Right cardiac atrium (tissue), 5 donors: Measurements from ENCODE around the gene OPN1MW3. TPM values are rescaled to one million over a fixed set of nuclear protein-coding genes. Genes with fewer than 3 reads are reported as not detected.

Experiments
- ATAC-seq, 2 donors: fragments of 200-7000 bp; cut with Tn5 transposase; one replicate each; pipeline versions ENCODE4 v1.8.0 to v1.9.1; 2020; ENCODE audit warnings: moderate library complexity in 2 of 2, mild to moderate bottlenecking in 1 of 2
- DNase-seq, 3 donors: peaks; one replicate each; pipeline ENCODE4 v3.0.0-alpha.2; 2020
- H3K27ac ChIP-seq: one replicate; pipeline ENCODE4 v1.5.1; 2013; ENCODE audit warnings: mild to moderate bottlenecking, low read length, control low read depth, moderate library complexity
- H3K27me3 ChIP-seq: one replicate; pipeline ENCODE4 v1.6.1; 2013; ENCODE audit not compliant: control insufficient read depth, insufficient read depth
- H3K4me1 ChIP-seq: one replicate; pipeline ENCODE4 v1.6.1; 2013; ENCODE audit warnings: low read length; ENCODE audit not compliant: control insufficient read depth, insufficient read depth
- H3K4me3 ChIP-seq: one replicate; pipeline ENCODE4 v1.5.1; 2013; ENCODE audit warnings: low read length, control low read depth
- H3K9me3 ChIP-seq: one replicate; pipeline ENCODE4 v1.6.1; 2013; ENCODE audit warnings: low read length; ENCODE audit not compliant: control insufficient read depth
- WGBS: extraction: QIAGEN DNeasy Blood & Tissue Kit; methylation state at CpG from one replicate; pipeline ENCODE4 v1.1.7; 2013; 5-methylcytosine and 5-hydroxymethylcytosine counted together
- intact Hi-C, 4 donors: fragments of 100-400 bp; cut with DNase I; formaldehyde crosslinking; loops; one replicate each; pipeline versions ENCODE4 v1.11.0 to v1.14.0; 2022 to 2023
- polyA plus RNA-seq: library from polyadenylated mRNA; stranded (reverse); fragments of 200-250 nt; gene quantifications from one replicate; pipeline ENCODE4 v1.2.3, GENCODE V29; 2013
- total RNA-seq, 4 donors: library from RNA; stranded (reverse); fragmentation: NEBNext Ultra II Directional; extraction: Animal tissue kit (Norgen Biotek cat#: 25700); gene quantifications; one replicate each; pipeline ENCODE4 v1.2.1, GENCODE V29; 2021
- donor health status: healthy with polysubstance abuse.
- donor health status: DM: no; HTN: yes; CAD: no.
- donor health status: DM: no; HTN: no; CAD: no.
- donor health status: DM: no; HTN: yes; CAD: no; lungs with severe emphysema.
- donor health status: DM: yes; HTN: yes; CAD: no.

Gene OPN1MW3
- total and polyA plus RNA-seq, 5 donors = not detected

- H3K9me3 ChIP-seq = no peaks in the 10 kb centered on the region
- H3K4me3 ChIP-seq = no peak overlapping the region
- no peak overlapping the region for H3K27ac ChIP-seq
- intact Hi-C loops = no loop called here
- no peak for ATAC-seq
- peaks cover 2% of the 10 kb centered on the region for H3K4me1 ChIP-seq
- whole genome bisulfite sequencing = 97% methylated on average over 7 of the region's 7 CpGs
- DNase-seq = no peak
- no peaks in the 10 kb centered on the region for H3K27me3 ChIP-seq
These were observed 54.7 kb downstream of the OPN1MW3 start for GRCh38 chrX:154312116-154312515.

- H3K27me3 ChIP-seq = no peaks in the 10 kb centered on the region
These were observed 55.8 kb downstream of the OPN1MW3 start for GRCh38 chrX:154313147-154313546.

GRCh38 chrX:154315416-154315815 lies 58.0 kb downstream of the OPN1MW3 start:
- H3K27ac ChIP-seq = no peak overlapping the region
- H3K4me1 ChIP-seq = no peaks in the 10 kb centered on the region
- DNase-seq = no peak
- intact Hi-C loops = no loop called here
- WGBS = 94% methylated on average over 3 of the region's 3 CpGs
- ATAC-seq = no peak
- H3K9me3 ChIP-seq = no peaks in the 10 kb centered on the region
- no peaks in the 10 kb centered on the region for H3K27me3 ChIP-seq
- no peak overlapping the region for H3K4me3 ChIP-seq

More at GRCh38 chrX:154313147-154313546, 55.8 kb downstream of the OPN1MW3 start:
- WGBS = 83% methylated on average over 5 of the region's 5 CpGs
- DNase-seq = no peak
- H3K4me3 ChIP-seq = no peak overlapping the region
- H3K4me1 ChIP-seq = peaks cover 2% of the 10 kb centered on the region
- no peak overlapping the region for H3K27ac ChIP-seq
- intact Hi-C loops = no loop called here
- ATAC-seq = no peak
- H3K9me3 ChIP-seq = no peaks in the 10 kb centered on the region

- intact Hi-C loops = no loop called here
- 11% methylated on average over 7 of the region's 7 CpGs for WGBS
- Histone ChIP-seq H3K4me3 (no peak overlapping the region), H3K27me3 (no peaks in the 10 kb centered on the region), H3K9me3 (no peaks in the 10 kb centered on the region), H3K27ac (no peak overlapping the region), H3K4me1 (no peaks in the 10 kb centered on the region)
- no peak for DNase-seq
- peak; percentile 45 to 54 for ATAC-seq
These were observed 60.1 kb downstream of the OPN1MW3 start for GRCh38 chrX:154317391-154317995.

GRCh38 chrX:154320406-154320805 lies 63.0 kb downstream of the OPN1MW3 start:
- DNase-seq (no peak), ATAC-seq (no peak)
- Histone ChIP-seq H3K27me3 (no peaks in the 10 kb centered on the region), H3K4me1 (peaks cover 2% of the 10 kb centered on the region), H3K9me3 (no peaks in the 10 kb centered on the region), H3K27ac (no peak overlapping the region), H3K4me3 (no peak overlapping the region)
- WGBS = 93% methylated on average over 11 of the region's 11 CpGs
- intact Hi-C loops = no loop called here

Other genes with a start within 250 kb of the OPN1MW3 start
- gene IRAK1, start 237.7 kb upstream of the OPN1MW3 start, total RNA-seq = 10 to 100 TPM; 33.2 to 53.2 (median 43.0) TPM
- 28.2 TPM for gene IRAK1, start 237.7 kb upstream of the OPN1MW3 start, polyA plus RNA-seq
- 10 to 100 TPM; 41.2 to 50.2 (median 45.2) TPM for gene MECP2, start 159.9 kb upstream of the OPN1MW3 start, total RNA-seq
- 34.9 TPM for gene MECP2, start 159.9 kb upstream of the OPN1MW3 start, polyA plus RNA-seq
- not detected for gene OPN1LW, start 113.3 kb upstream of the OPN1MW3 start, total RNA-seq
- not detected for gene OPN1LW, start 113.3 kb upstream of the OPN1MW3 start, polyA plus RNA-seq
- not detected for gene OPN1MW, start 75.0 kb upstream of the OPN1MW3 start, total RNA-seq
- gene OPN1MW, start 75.0 kb upstream of the OPN1MW3 start, polyA plus RNA-seq = not detected
- not detected for gene OPN1MW2, start 37.8 kb upstream of the OPN1MW3 start, total RNA-seq
- not detected for gene OPN1MW2, start 37.8 kb upstream of the OPN1MW3 start, polyA plus RNA-seq
- gene TEX28, start 37.5 kb downstream of the OPN1MW3 start, total RNA-seq = not detected
- not detected for gene TEX28, start 37.5 kb downstream of the OPN1MW3 start, polyA plus RNA-seq
- 10 to 100 TPM in 1 of 4 donors, 1 to 10 TPM in 3; 5.5 to 11.9 (median 9.1) TPM for gene TKTL1, start 38.2 kb downstream of the OPN1MW3 start, total RNA-seq
- 6.0 TPM for gene TKTL1, start 38.2 kb downstream of the OPN1MW3 start, polyA plus RNA-seq
- 100 to 1,000 TPM; 262 to 363 (median 298) TPM for gene FLNA, start 117.1 kb downstream of the OPN1MW3 start, total RNA-seq
- 271 TPM for gene FLNA, start 117.1 kb downstream of the OPN1MW3 start, polyA plus RNA-seq
- 10 to 100 TPM; 58.5 to 72.9 (median 60.0) TPM for gene EMD, start 121.7 kb downstream of the OPN1MW3 start, total RNA-seq
- gene EMD, start 121.7 kb downstream of the OPN1MW3 start, polyA plus RNA-seq = 86.1 TPM
- 1,000 to 10,000 TPM; 2,034 to 2,544 (median 2,211) TPM for gene RPL10, start 140.8 kb downstream of the OPN1MW3 start, total RNA-seq
- 2,857 TPM for gene RPL10, start 140.8 kb downstream of the OPN1MW3 start, polyA plus RNA-seq
- gene DNASE1L1, start 151.7 kb downstream of the OPN1MW3 start, total RNA-seq = 10 to 100 TPM; 47.3 to 52.6 (median 51.2) TPM
- 60.5 TPM for gene DNASE1L1, start 151.7 kb downstream of the OPN1MW3 start, polyA plus RNA-seq
- gene TAFAZZIN, start 154.0 kb downstream of the OPN1MW3 start, total RNA-seq = 10 to 100 TPM; 38.0 to 45.0 (median 39.0) TPM
- gene TAFAZZIN, start 154.0 kb downstream of the OPN1MW3 start, polyA plus RNA-seq = 43.9 TPM
- gene ATP6AP1, start 171.1 kb downstream of the OPN1MW3 start, total RNA-seq = 10 to 100 TPM; 73.7 to 83.8 (median 77.4) TPM
- 63.1 TPM for gene ATP6AP1, start 171.1 kb downstream of the OPN1MW3 start, polyA plus RNA-seq
- gene GDI1, start 179.6 kb downstream of the OPN1MW3 start, total RNA-seq = 10 to 100 TPM; 82.7 to 99.3 (median 96.9) TPM
- gene GDI1, start 179.6 kb downstream of the OPN1MW3 start, polyA plus RNA-seq = 102 TPM
- gene FAM50A, start 186.6 kb downstream of the OPN1MW3 start, total RNA-seq = 10 to 100 TPM; 48.6 to 54.0 (median 53.0) TPM
- gene FAM50A, start 186.6 kb downstream of the OPN1MW3 start, polyA plus RNA-seq = 88.7 TPM
- 10 to 100 TPM; 26.5 to 34.0 (median 29.6) TPM for gene PLXNA3, start 200.7 kb downstream of the OPN1MW3 start, total RNA-seq
- 12.2 TPM for gene PLXNA3, start 200.7 kb downstream of the OPN1MW3 start, polyA plus RNA-seq
- gene LAGE3, start 221.7 kb downstream of the OPN1MW3 start, total RNA-seq = 10 to 100 TPM; 16.3 to 22.0 (median 19.5) TPM
- 25.8 TPM for gene LAGE3, start 221.7 kb downstream of the OPN1MW3 start, polyA plus RNA-seq
- 10 to 100 TPM; 51.1 to 62.1 (median 60.3) TPM for gene UBL4A, start 229.0 kb downstream of the OPN1MW3 start, total RNA-seq
- gene UBL4A, start 229.0 kb downstream of the OPN1MW3 start, polyA plus RNA-seq = 43.6 TPM
- gene SLC10A3, start 233.0 kb downstream of the OPN1MW3 start, total RNA-seq = 10 to 100 TPM; 14.4 to 18.9 (median 15.5) TPM
- 17.3 TPM for gene SLC10A3, start 233.0 kb downstream of the OPN1MW3 start, polyA plus RNA-seq